Keratinocyte (primary cell): Measurements from ENCODE around the gene ADIPOR1. TPM values are rescaled to one million over a fixed set of nuclear protein-coding genes. Genes with fewer than 3 reads are reported as not detected.

Experiments used
- DNase-seq: peaks from one replicate; pipeline ENCODE4 v3.0.0-alpha.2; 2011; ENCODE audit warnings: low read depth, missing footprints, low spot score
- FAIRE-seq: peaks from 2 replicates; lab custom pipeline; 2011; peaks lifted over from hg19 to GRCh38; lab: Jason Lieb, UNC
- H2AFZ ChIP-seq: 2 replicates; pipeline ENCODE4 v1.6.0; 2012; ENCODE audit warnings: low read length, control low read depth, inconsistent platforms; ENCODE audit not compliant: control insufficient read depth
- H3K27ac ChIP-seq: 2 replicates; pipeline ENCODE4 v1.5.1; 2011; ENCODE audit warnings: low read length; ENCODE audit not compliant: control insufficient read depth, insufficient read depth
- H3K27me3 ChIP-seq: 3 replicates; pipeline ENCODE4 v1.6.0; 2011; ENCODE audit warnings: low read length; ENCODE audit not compliant: control insufficient read depth, insufficient read depth; ENCODE audit errors: extremely low read depth
- H3K36me3 ChIP-seq, 2 experiments: 2 replicates in 1 of 2; 3 replicates in 1 of 2; pipeline ENCODE4 v1.5.1; 2011; ENCODE audit warnings: low read length in 2 of 2, mild to moderate bottlenecking in 1 of 2; ENCODE audit not compliant: control insufficient read depth in 2 of 2, insufficient read depth in 2 of 2; ENCODE audit errors: extremely low read depth in 1 of 2
- H3K4me1 ChIP-seq: 3 replicates; pipeline ENCODE4 v1.5.1; 2011; ENCODE audit warnings: low read length; ENCODE audit not compliant: control insufficient read depth, insufficient read depth; ENCODE audit errors: extremely low read depth
- H3K4me2 ChIP-seq: 3 replicates; pipeline ENCODE4 v1.6.0; 2011; ENCODE audit warnings: low read depth, low read length; ENCODE audit not compliant: control insufficient read depth, insufficient read depth; ENCODE audit errors: extremely low read depth
- H3K4me3 ChIP-seq, 3 experiments: fragments of 200-600 bp in 1 of 3; sonication (generic) in 1 of 3; 2 replicates in 2 of 3; 3 replicates in 1 of 3; pipeline ENCODE4 v1.5.1; 2011 to 2016; ENCODE audit warnings: low read length in 3 of 3, mild to moderate bottlenecking in 3 of 3, control low read depth in 2 of 3, inconsistent platforms in 1 of 3, low read depth in 1 of 3, mixed read lengths in 1 of 3, mixed run types in 1 of 3, moderate library complexity in 1 of 3; ENCODE audit not compliant: control insufficient read depth in 2 of 3, insufficient read depth in 2 of 3; ENCODE audit errors: extremely low read depth in 1 of 3
- H3K79me2 ChIP-seq: 2 replicates; pipeline ENCODE4 v1.6.0; 2012; ENCODE audit warnings: low read length; ENCODE audit not compliant: control insufficient read depth, insufficient read depth
- H3K9ac ChIP-seq: 3 replicates; pipeline ENCODE4 v1.6.0; 2011; ENCODE audit warnings: low read length; ENCODE audit not compliant: control insufficient read depth, insufficient read depth; ENCODE audit errors: extremely low read depth
- H3K9me1 ChIP-seq: 3 replicates; pipeline ENCODE4 v1.6.0; 2011; ENCODE audit warnings: low read length; ENCODE audit not compliant: control insufficient read depth, insufficient read depth; ENCODE audit errors: extremely low read depth
- H3K9me3 ChIP-seq: 2 replicates; pipeline ENCODE4 v1.5.1; 2012; ENCODE audit warnings: low read depth, low read length; ENCODE audit not compliant: control insufficient read depth
- H4K20me1 ChIP-seq: 3 replicates; pipeline ENCODE4 v1.6.0; 2011; ENCODE audit warnings: low read length; ENCODE audit not compliant: control insufficient read depth, insufficient read depth; ENCODE audit errors: extremely low read depth
- EZH2 ChIP-seq: IDR thresholded peaks from one replicate; pipeline ENCODE4 v1.6.1; 2012; ENCODE audit warnings: inconsistent platforms, mild to moderate bottlenecking, low read length, moderate library complexity
- dilution Hi-C: fragments of 300-500 bp; cut with MboI; formaldehyde crosslinking; loops from one replicate; pipeline ENCODE4 v1.7.0; 2020; ENCODE audit warnings: low sequenced_read_pairs; ENCODE audit not compliant: extremely low pct_ligation_motif_present
- polyA plus RNA-seq, 5 experiments: library from polyadenylated mRNA; depleted of rRNA in 3 of 5; stranded (reverse) in 3 of 5; stranded (forward) in 1 of 5; unstranded in 1 of 5; fragments of >200 nt; gene quantifications; 1 replicate in 1 of 5; 2 replicates in 3 of 5; 3 replicates in 1 of 5; pipeline versions ENCODE4 v1.2.1 to v1.2.3, GENCODE V29; 2011 to 2012; ENCODE audit warnings: missing spikeins in 2 of 5, low read depth in 1 of 5, low replicate concordance in 1 of 5
- TF ChIP-seq, protein P1 (sequence below), 3 experiments: IDR thresholded peaks in 1 of 3; conservative IDR thresholded peaks in 1 of 3; optimal IDR thresholded peaks in 1 of 3; 2 replicates in 2 of 3; 3 replicates in 1 of 3; pipeline versions ENCODE3 to v1.5.1; 2011; ENCODE audit warnings: low read length in 3 of 3, mild to moderate bottlenecking in 3 of 3, moderate library complexity in 2 of 3, control low read depth in 1 of 3, inconsistent platforms in 1 of 3; ENCODE audit not compliant: insufficient read depth in 2 of 3; ENCODE audit errors: extremely low read depth in 1 of 3

The ADIPOR1 gene
- polyA plus RNA-seq, 1 donor (not counting 4 experiments of a cell fraction or from before 2014, with no cell fraction given) = 260 TPM

DNA sequence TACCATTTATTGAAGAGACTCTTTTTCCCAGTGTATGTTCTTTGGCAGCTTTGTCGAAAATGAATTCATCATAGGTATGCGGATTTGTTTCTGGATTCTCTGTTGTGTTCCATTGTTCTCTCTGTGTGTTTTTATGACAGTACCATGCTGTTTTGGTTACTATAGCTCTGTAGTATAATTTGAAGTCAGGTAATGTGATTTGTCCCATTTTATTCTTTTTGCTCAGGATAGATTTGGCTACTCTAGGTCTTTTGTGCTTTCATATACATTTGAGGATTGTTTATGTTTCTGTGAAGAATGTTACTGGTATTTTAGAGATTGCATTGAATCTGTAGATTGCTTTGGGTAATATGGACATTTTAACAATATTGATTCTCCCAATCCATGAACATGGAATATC, 25.6 kb downstream of the ADIPOR1 start:
- Histone ChIP-seq H2AFZ (no peak overlapping the region), H3K9ac (no peak overlapping the region), H3K9me3 (no peaks in the 10 kb centered on the region), H3K9me1 (no peaks in the 10 kb centered on the region), H3K27ac (no peak overlapping the region), H3K4me3 (no peak overlapping the region), H4K20me1 (no peaks in the 10 kb centered on the region), H3K79me2 (no peaks in the 10 kb centered on the region), H3K4me2 (no peak overlapping the region), H3K4me1 (no peaks in the 10 kb centered on the region), H3K27me3 (no peaks in the 10 kb centered on the region), H3K36me3 (no peaks in the 10 kb centered on the region)
- DNase-seq (no peak), FAIRE-seq (no peak)
- dilution Hi-C loops = no loop called here
- no peak for TF ChIP-seq EZH2
- TF ChIP-seq, protein P1, sequence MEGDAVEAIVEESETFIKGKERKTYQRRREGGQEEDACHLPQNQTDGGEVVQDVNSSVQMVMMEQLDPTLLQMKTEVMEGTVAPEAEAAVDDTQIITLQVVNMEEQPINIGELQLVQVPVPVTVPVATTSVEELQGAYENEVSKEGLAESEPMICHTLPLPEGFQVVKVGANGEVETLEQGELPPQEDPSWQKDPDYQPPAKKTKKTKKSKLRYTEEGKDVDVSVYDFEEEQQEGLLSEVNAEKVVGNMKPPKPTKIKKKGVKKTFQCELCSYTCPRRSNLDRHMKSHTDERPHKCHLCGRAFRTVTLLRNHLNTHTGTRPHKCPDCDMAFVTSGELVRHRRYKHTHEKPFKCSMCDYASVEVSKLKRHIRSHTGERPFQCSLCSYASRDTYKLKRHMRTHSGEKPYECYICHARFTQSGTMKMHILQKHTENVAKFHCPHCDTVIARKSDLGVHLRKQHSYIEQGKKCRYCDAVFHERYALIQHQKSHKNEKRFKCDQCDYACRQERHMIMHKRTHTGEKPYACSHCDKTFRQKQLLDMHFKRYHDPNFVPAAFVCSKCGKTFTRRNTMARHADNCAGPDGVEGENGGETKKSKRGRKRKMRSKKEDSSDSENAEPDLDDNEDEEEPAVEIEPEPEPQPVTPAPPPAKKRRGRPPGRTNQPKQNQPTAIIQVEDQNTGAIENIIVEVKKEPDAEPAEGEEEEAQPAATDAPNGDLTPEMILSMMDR (optimal IDR thresholded peaks at IDR 0.05 in 1 of 3, IDR thresholded peaks at IDR 0.05 in 1 of 3, conservative IDR thresholded peaks at IDR 0.05 in 1 of 3; ENCODE audit: extremely low read depth in 1 of 3, insufficient read depth in 2 of 3, low read length in 3 of 3) = no peak

DNA sequence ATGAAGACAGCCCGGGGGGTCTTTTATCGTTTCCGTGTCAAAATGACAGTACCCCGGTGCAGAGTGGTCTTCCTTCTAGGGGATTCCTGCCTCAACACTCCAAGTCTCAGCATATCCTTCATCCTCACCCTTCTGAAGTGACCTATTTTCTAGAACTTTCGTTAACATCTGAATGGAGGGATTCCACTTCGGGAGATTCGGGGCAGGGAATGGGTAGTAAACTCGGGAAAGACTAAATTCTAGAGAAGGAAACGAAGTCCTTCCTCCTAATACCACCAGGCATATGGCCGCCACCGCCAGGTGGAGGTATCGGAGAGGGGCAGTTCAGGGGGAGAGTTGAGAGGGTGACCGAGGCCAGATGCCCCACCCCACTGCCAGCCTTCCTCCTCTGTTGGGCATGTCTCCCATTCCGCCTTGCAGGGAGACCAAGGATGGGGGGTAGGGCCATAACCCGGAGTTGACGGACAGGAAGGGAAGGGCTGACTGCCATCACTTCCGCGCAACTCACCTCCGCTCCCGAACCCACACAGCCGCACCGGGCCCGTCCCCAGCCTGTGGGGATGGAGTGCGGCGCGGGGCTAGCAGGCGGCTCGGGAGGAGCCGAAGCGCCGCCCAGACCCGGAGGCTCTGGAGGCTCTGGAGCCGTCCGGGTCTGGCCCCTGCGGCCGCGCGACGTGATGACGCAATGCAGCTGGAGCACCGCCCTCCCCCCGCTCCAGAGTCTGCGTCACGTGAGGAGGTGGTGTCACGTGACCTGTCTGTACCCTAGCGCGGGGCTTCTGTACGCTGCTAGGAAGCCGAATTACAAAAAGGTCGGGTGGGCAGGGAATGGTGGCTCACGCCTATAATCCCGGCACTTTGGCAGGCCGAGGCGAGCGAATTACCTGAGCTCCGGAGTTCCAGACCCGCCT, 31.3 kb downstream of the ADIPOR1 start, which contains the start of gene KLHL12:
TSS of gene KLHL12 (minus strand) at position 654 of the 911 bp plus-strand sequence. CDS start 2,072 bp downstream, outside the sequence.
- FAIRE-seq (peak; percentile 44), DNase-seq (peak; percentile 81)
- H3K79me2 ChIP-seq = peaks cover 2% of the 10 kb centered on the region
- H3K9ac ChIP-seq = peak within 1 kb of the TSS; percentile 76
- H3K9me3 ChIP-seq = no peaks in the 10 kb centered on the region
- dilution Hi-C loops = no loop called here
- no peaks in the 10 kb centered on the region for H3K27me3 ChIP-seq
- H3K4me2 ChIP-seq = peak within 1 kb of the TSS; percentile 69
- TF ChIP-seq, protein P1 (optimal IDR thresholded peaks at IDR 0.05 in 1 of 3, IDR thresholded peaks at IDR 0.05 in 1 of 3, conservative IDR thresholded peaks at IDR 0.05 in 1 of 3; ENCODE audit: extremely low read depth in 1 of 3, insufficient read depth in 2 of 3, low read length in 3 of 3) = peak; percentile 80 to 82 (median 81)
- TF ChIP-seq EZH2 = no peak
- peaks cover 0 to 2% of the 10 kb centered on the region in 2 experiments for H3K36me3 ChIP-seq
- H4K20me1 ChIP-seq = no peaks in the 10 kb centered on the region
- peak within 1 kb of the TSS; percentile 66 to 82 (median 67) for H3K4me3 ChIP-seq
- H3K9me1 ChIP-seq = no peaks in the 10 kb centered on the region
- H2AFZ ChIP-seq = peak within 1 kb of the TSS; percentile 88
- H3K27ac ChIP-seq = peak within 1 kb of the TSS; percentile 66
- H3K4me1 ChIP-seq = peaks cover 3% of the 10 kb centered on the region
